PC-9 (cell line): Measurements from ENCODE around the gene CCT2.

Experiments used
- CTCF ChIP-seq: fragments of 200-600 bp; sonication (generic); conservative IDR thresholded peaks from 2 replicates; pipeline ENCODE4 v1.6.1; 2017; ENCODE audit warnings: mixed run types, antibody characterized with exemption, mild to moderate bottlenecking, moderate library complexity
- EZH2 ChIP-seq: fragments of 200-600 bp; sonication (generic); IDR thresholded peaks from 2 replicates; pipeline ENCODE4 v1.8.0; 2017; ENCODE audit warnings: antibody characterized with exemption, low read depth

- no peak for TF ChIP-seq CTCF
- no peak for TF ChIP-seq EZH2
These were observed 2.1 kb upstream of the CCT2 start for GRCh38 chr12:69583203-69583602.
